NCI-H1092 treated with DMSO at 0.1 percent for 48 hours (cell line): ENCODE data around the gene RABGGTA.
"Not testable (repeated sequence)": the region's sequence is repeated elsewhere in the genome, so short reads cannot be mapped to it uniquely, and the experiment has no call there.

ENCODE experiments used
- DNase-seq: peaks from one replicate; lab custom pipeline; 2025; lab: John Stamatoyannopoulos, UW

RABGGTA gene

GRCh38 chr14:24240110-24240918 is 31.1 kb downstream of the RABGGTA start:
- no peak for DNase-seq

- no peak for DNase-seq
Observed at GRCh38 chr14:24238527-24239037, 32.8 kb downstream of the RABGGTA start.

GRCh38 chr14:24238123-24238522 is 33.3 kb downstream of the RABGGTA start:
- no peak for DNase-seq

GRCh38 chr14:24237463-24237955 is 33.9 kb downstream of the RABGGTA start:
- DNase-seq: no peak

GRCh38 chr14:24236689-24237462 is 34.5 kb downstream of the RABGGTA start:
- no peak for DNase-seq

- no peak for DNase-seq
Observed at GRCh38 chr14:24235804-24236688, 35.4 kb downstream of the RABGGTA start.

GRCh38 chr14:24234095-24235005 is 37.0 kb downstream of the RABGGTA start:
- no peak for DNase-seq

- DNase-seq: no peak
Observed at GRCh38 chr14:24233538-24233866, 37.9 kb downstream of the RABGGTA start.

GRCh38 chr14:24232645-24233537 is 38.5 kb downstream of the RABGGTA start, which contains the start of gene GMPR2:
Gene GMPR2 (plus strand): TSS chr14:24232929. CDS start chr14:24233254, 325 bp downstream.
- DNase-seq: no peak

GRCh38 chr14:24232121-24232644 is 39.2 kb downstream of the RABGGTA start, which contains the start of gene NEDD8:
Gene NEDD8 (minus strand): TSS chr14:24232367. CDS start chr14:24232267, 100 bp downstream.
- peak; percentile 97 for DNase-seq

GRCh38 chr14:24231263-24232120 is 39.9 kb downstream of the RABGGTA start:
- no peak for DNase-seq

- no peak for DNase-seq
Observed at GRCh38 chr14:24228902-24229301, 42.5 kb downstream of the RABGGTA start.

- no peak for DNase-seq
Observed at GRCh38 chr14:24226473-24226872, 44.9 kb downstream of the RABGGTA start.

- no peak for DNase-seq
Observed at GRCh38 chr14:24224618-24225071, 46.8 kb downstream of the RABGGTA start.

GRCh38 chr14:24222987-24223386 is 48.4 kb downstream of the RABGGTA start:
- DNase-seq: not testable (repeated sequence)

GRCh38 chr14:24219521-24219920 is 51.9 kb downstream of the RABGGTA start:
- DNase-seq: no peak

- DNase-seq: no peak
Observed at GRCh38 chr14:24219080-24219479, 52.3 kb downstream of the RABGGTA start.

- DNase-seq: not testable (repeated sequence)
Observed at GRCh38 chr14:24216876-24217275, 54.5 kb downstream of the RABGGTA start.
